Measurements from ENCODE around the gene FAM163A.

FAM163A gene

GRCh38 chr1:179856296-179856695 lies 113.2 kb downstream of the FAM163A start:
- DNase-seq (ENCODE audit: low read depth), result no peak
- H3K4me3 ChIP-seq (ENCODE audit: control insufficient read depth, low read depth, low read length), result no peak overlapping the region
- TF ChIP-seq, protein P1, sequence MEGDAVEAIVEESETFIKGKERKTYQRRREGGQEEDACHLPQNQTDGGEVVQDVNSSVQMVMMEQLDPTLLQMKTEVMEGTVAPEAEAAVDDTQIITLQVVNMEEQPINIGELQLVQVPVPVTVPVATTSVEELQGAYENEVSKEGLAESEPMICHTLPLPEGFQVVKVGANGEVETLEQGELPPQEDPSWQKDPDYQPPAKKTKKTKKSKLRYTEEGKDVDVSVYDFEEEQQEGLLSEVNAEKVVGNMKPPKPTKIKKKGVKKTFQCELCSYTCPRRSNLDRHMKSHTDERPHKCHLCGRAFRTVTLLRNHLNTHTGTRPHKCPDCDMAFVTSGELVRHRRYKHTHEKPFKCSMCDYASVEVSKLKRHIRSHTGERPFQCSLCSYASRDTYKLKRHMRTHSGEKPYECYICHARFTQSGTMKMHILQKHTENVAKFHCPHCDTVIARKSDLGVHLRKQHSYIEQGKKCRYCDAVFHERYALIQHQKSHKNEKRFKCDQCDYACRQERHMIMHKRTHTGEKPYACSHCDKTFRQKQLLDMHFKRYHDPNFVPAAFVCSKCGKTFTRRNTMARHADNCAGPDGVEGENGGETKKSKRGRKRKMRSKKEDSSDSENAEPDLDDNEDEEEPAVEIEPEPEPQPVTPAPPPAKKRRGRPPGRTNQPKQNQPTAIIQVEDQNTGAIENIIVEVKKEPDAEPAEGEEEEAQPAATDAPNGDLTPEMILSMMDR (conservative IDR thresholded peaks at IDR 0.05; ENCODE audit: control insufficient read depth, insufficient read depth, low read depth, low read length), result no peak

- no peak for DNase-seq (ENCODE audit: low read depth)
- TF ChIP-seq, protein P1 (conservative IDR thresholded peaks at IDR 0.05; ENCODE audit: control insufficient read depth, insufficient read depth, low read depth, low read length), result no peak
- H3K4me3 ChIP-seq (ENCODE audit: control insufficient read depth, low read depth, low read length), result no peak overlapping the region
These were observed 113.9 kb downstream of the FAM163A start for GRCh38 chr1:179857009-179857408.

GRCh38 chr1:179860652-179861051 lies 117.6 kb downstream of the FAM163A start:
- DNase-seq (ENCODE audit: low read depth), result no peak
- TF ChIP-seq, protein P1 (conservative IDR thresholded peaks at IDR 0.05; ENCODE audit: control insufficient read depth, insufficient read depth, low read depth, low read length), result no peak
- no peak overlapping the region for H3K4me3 ChIP-seq (ENCODE audit: control insufficient read depth, low read depth, low read length)

- DNase-seq (ENCODE audit: low read depth), result no peak
- no peak overlapping the region for H3K4me3 ChIP-seq (ENCODE audit: control insufficient read depth, low read depth, low read length)
- TF ChIP-seq, protein P1 (conservative IDR thresholded peaks at IDR 0.05; ENCODE audit: control insufficient read depth, insufficient read depth, low read depth, low read length), result no peak
These were observed 122.3 kb downstream of the FAM163A start for GRCh38 chr1:179865377-179865776.
